BLaER1 treated with 17β-estradiol and CSF1 and Interleukin-3, amounts not matched to agents 10 nM and 100 nM (cell line): ENCODE measurements around the gene PRR9.
"Not testable (repeated sequence)": the region's sequence is repeated elsewhere in the genome, so short reads cannot be mapped to it uniquely, and the experiment has no call there.

ENCODE experiments used
- H3K27ac ChIP-seq, 11 experiments: shearing (Covaris generic); formaldehyde crosslinking; 2 replicates each; pipeline ENCODE4 v1.8.1; 2022
- H3K27me3 ChIP-seq, 11 experiments: shearing (Covaris generic); formaldehyde crosslinking; 2 replicates each; pipeline ENCODE4 v1.8.1; 2022
- H3K36me3 ChIP-seq, 11 experiments: shearing (Covaris generic); formaldehyde crosslinking; 2 replicates each; pipeline ENCODE4 v1.8.1; 2022
- H3K4me1 ChIP-seq, 10 experiments: shearing (Covaris generic); formaldehyde crosslinking; 2 replicates each; pipeline ENCODE4 v1.8.1; 2022
- H3K4me2 ChIP-seq, 11 experiments: shearing (Covaris generic); formaldehyde crosslinking; 2 replicates each; pipeline ENCODE4 v1.8.1; 2022
- H3K4me3 ChIP-seq, 10 experiments: shearing (Covaris generic); formaldehyde crosslinking; 2 replicates each; pipeline ENCODE4 v1.8.1; 2022
- H3K9ac ChIP-seq, 11 experiments: shearing (Covaris generic); formaldehyde crosslinking; 2 replicates each; pipeline ENCODE4 v1.8.1; 2022
- H3K9me3 ChIP-seq, 11 experiments: shearing (Covaris generic); formaldehyde crosslinking; replicated peaks in 1 of 11; 2 replicates each; pipeline ENCODE4 v1.8.1; 2022
- H4K20me1 ChIP-seq, 11 experiments: shearing (Covaris generic); formaldehyde crosslinking; 2 replicates each; pipeline ENCODE4 v1.8.1; 2022
- Cebpa-rat ChIP-seq, 11 experiments: shearing (Covaris generic); IDR thresholded peaks; 2 replicates each; pipeline ENCODE4 v1.8.1; 2022

PRR9 gene, protein sequence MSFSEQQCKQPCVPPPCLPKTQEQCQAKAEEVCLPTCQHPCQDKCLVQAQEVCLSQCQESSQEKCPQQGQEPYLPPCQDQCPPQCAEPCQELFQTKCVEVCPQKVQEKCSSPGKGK

DNA sequence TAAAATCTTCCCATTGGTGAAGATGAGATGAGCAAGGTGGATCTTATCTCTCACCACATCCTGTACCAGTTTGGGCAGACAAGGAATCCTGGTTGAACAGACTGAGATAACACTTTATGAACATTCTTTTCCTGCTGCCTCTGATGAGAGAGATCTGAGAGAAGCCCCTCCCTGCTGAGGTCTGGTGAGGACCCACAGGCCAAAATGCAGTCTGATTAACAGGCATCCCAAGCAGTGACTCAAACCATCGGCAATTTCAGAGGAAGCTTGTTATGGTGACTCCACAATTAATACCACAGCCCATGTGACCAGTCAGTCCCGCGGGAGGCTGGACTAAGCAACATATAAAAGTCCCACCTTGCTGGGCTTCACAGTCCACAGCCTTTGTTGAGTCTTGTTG is at the start of gene PRR9:
TSS of gene PRR9 (plus strand) at position 373 of the 400 bp plus-strand sequence. CDS start 561 bp downstream, outside the sequence.
- H4K20me1 ChIP-seq: no peaks in the 10 kb centered on the region
- H3K36me3 ChIP-seq: no peaks in the 10 kb centered on the region
- H3K4me2 ChIP-seq: peak within 1 kb of the TSS in 3 of 11 experiments; percentile 5 to 32 (median 17); a peak in 2 of 22 replicates
- no peak for TF ChIP-seq Cebpa-rat (IDR thresholded peaks at IDR 0.05)
- H3K27me3 ChIP-seq: no peaks in the 10 kb centered on the region
- peaks cover 0 to 23% (median 15%) of the 10 kb centered on the region in 10 experiments; a peak in 12 of 20 replicates for H3K4me1 ChIP-seq
- no peaks in the 10 kb centered on the region for H3K9me3 ChIP-seq
- no peak within 1 kb of the TSS for H3K27ac ChIP-seq
- H3K4me3 ChIP-seq: no peak within 1 kb of the TSS
- no peak within 1 kb of the TSS for H3K9ac ChIP-seq

DNA sequence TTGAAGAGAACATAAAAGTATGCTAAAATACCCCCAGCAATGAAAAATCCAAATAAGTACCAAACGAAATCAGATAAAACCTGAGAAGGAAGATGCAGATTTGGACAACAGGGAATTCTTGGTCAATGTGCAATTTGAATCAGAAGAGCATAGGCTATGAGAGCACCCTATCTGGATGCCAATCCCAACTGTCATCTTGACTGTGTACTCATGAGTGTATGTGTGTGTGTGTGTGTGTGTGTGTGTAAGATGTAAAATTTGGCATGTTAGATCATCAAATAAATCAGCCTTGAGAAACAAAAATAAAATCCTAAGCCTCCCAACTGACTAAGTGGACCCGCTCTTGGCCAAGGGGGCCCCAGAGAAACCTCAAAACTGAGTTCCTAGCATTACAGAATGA is 48.7 kb upstream of the PRR9 start:
- Histone ChIP-seq H3K9ac (no peak overlapping the region), H3K4me3 (no peak overlapping the region), H3K27me3 (no peaks in the 10 kb centered on the region), H3K27ac (no peak overlapping the region), H3K9me3 (0 out of 22 replicates have a peak, but pooled peaks cover 0 to 3% (median 0%) of the 10 kb centered on the region in 11 experiments), H3K36me3 (no peaks in the 10 kb centered on the region), H3K4me2 (no peak overlapping the region), H3K4me1 (no peaks in the 10 kb centered on the region), H4K20me1 (no peaks in the 10 kb centered on the region)
- TF ChIP-seq Cebpa-rat (IDR thresholded peaks at IDR 0.05): no peak

- Histone ChIP-seq H3K27me3 (no peaks in the 10 kb centered on the region), H4K20me1 (no peaks in the 10 kb centered on the region)
Observed at GRCh38 chr1:153174624-153175023, 42.8 kb upstream of the PRR9 start.

DNA sequence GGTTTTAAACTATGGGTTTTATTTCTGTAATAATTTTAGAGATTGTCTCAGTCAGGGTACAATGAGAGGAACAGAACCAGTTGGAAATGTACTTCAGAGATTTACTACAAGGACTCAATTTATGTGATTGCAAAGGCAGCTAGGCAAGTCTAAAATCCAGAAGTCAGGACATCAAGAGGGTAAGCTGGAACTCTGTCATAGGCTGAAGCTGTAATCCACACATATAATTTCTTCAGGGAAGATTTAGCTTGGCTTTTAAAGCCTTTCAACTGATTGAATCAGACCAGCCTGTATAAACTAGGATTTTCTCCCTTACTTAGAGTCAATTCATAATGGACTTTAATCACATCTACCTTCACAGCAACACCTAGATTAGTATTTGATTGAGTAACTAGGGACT is 38.5 kb upstream of the PRR9 start:
- H3K4me2 ChIP-seq: no peak overlapping the region
- no peak overlapping the region for H3K9ac ChIP-seq
- no peaks in the 10 kb centered on the region for H4K20me1 ChIP-seq
- no peaks in the 10 kb centered on the region for H3K4me1 ChIP-seq
- peaks cover 0 to 6% (median 2%) of the 10 kb centered on the region in 11 experiments; a peak in 6 of 22 replicates for H3K9me3 ChIP-seq
- H3K27ac ChIP-seq: no peak overlapping the region
- no peaks in the 10 kb centered on the region for H3K27me3 ChIP-seq
- no peak for TF ChIP-seq Cebpa-rat (IDR thresholded peaks at IDR 0.05)
- no peak overlapping the region for H3K4me3 ChIP-seq
- no peaks in the 10 kb centered on the region for H3K36me3 ChIP-seq

More at GRCh38 chr1:153174624-153175023, 42.8 kb upstream of the PRR9 start:
- H3K36me3 ChIP-seq: no peaks in the 10 kb centered on the region
- no peak overlapping the region for H3K27ac ChIP-seq
- no peak overlapping the region for H3K9ac ChIP-seq
- no peaks in the 10 kb centered on the region for H3K4me1 ChIP-seq
- H3K4me3 ChIP-seq: no peak overlapping the region
- H3K4me2 ChIP-seq: no peak overlapping the region
- H3K9me3 ChIP-seq: 0 out of 22 replicates have a peak, but pooled peaks cover 0 to 3% (median 0%) of the 10 kb centered on the region in 11 experiments
- TF ChIP-seq Cebpa-rat (IDR thresholded peaks at IDR 0.05): no peak

GRCh38 chr1:153180556-153180955 is 36.8 kb upstream of the PRR9 start:
- H3K27me3 ChIP-seq: no peaks in the 10 kb centered on the region
- no peak overlapping the region for H3K4me2 ChIP-seq
- no peak overlapping the region for H3K9ac ChIP-seq
- H3K4me1 ChIP-seq: no peaks in the 10 kb centered on the region
- peaks cover 1 to 12% (median 10%) of the 10 kb centered on the region in 11 experiments; a peak in 15 of 22 replicates for H3K9me3 ChIP-seq
- H3K27ac ChIP-seq: no peak overlapping the region
- no peaks in the 10 kb centered on the region for H4K20me1 ChIP-seq
- H3K4me3 ChIP-seq: no peak overlapping the region
- H3K36me3 ChIP-seq: no peaks in the 10 kb centered on the region
- TF ChIP-seq Cebpa-rat (IDR thresholded peaks at IDR 0.05): no peak

DNA sequence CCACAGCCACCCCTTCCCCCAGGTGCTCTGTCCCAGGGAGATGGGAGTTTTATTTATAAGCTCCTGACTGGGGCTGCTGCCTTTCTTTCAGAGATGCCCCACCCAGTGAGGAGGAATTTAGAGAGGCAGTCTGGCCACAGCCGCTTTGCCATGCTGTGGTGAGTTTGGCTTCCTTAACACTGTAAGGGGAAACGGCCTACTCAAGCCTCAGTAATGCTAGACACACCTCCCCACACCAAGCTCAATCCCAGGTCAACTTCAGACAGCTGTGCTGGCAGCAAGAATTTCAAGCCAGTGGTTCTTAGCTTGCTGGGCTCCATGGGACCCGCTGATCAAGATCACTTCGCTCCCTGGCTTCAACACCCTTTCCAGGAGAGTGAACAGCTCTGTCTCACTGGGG is 29.1 kb upstream of the PRR9 start:
- H3K36me3 ChIP-seq, H3K27ac ChIP-seq, H3K27me3 ChIP-seq, H4K20me1 ChIP-seq, H3K9ac ChIP-seq, H3K4me3 ChIP-seq: not testable (repeated sequence)
- H3K4me1 ChIP-seq: peaks cover 0 to 17% (median 10%) of the 10 kb centered on the region in 10 experiments; a peak in 14 of 20 replicates
- H3K4me2 ChIP-seq: peak overlapping the region in 8 of 11 experiments; percentile 11 to 52 (median 36); a peak in 14 of 22 replicates
- H3K9me3 ChIP-seq: peaks cover 11 to 30% (median 26%) of the 10 kb centered on the region in 11 experiments; a peak in 19 of 22 replicates

- Histone ChIP-seq H3K9ac (no peak overlapping the region), H3K27me3 (no peaks in the 10 kb centered on the region; a peak in 1 of 22 replicates), H3K9me3 (peaks cover 7 to 22% (median 16%) of the 10 kb centered on the region in 11 experiments; a peak in 19 of 22 replicates), H3K36me3 (no peaks in the 10 kb centered on the region), H3K4me2 (0 out of 22 replicates have a peak overlapping the region, but pooled peaks of 1 of the 11 experiments have one; percentile 5), H3K4me3 (no peak overlapping the region), H4K20me1 (no peaks in the 10 kb centered on the region), H3K27ac (no peak overlapping the region), H3K4me1 (peaks cover 0 to 17% (median 10%) of the 10 kb centered on the region in 10 experiments; a peak in 14 of 20 replicates)
- TF ChIP-seq Cebpa-rat (IDR thresholded peaks at IDR 0.05): no peak
Observed at GRCh38 chr1:153190373-153190772, 27.0 kb upstream of the PRR9 start.

GRCh38 chr1:153192697-153193096 is 24.7 kb upstream of the PRR9 start:
- Histone ChIP-seq H4K20me1 (no peaks in the 10 kb centered on the region), H3K9me3 (peaks cover 0 to 9% (median 2%) of the 10 kb centered on the region in 11 experiments; a peak in 6 of 22 replicates), H3K4me2 (no peak overlapping the region), H3K4me1 (peaks cover 0 to 17% (median 10%) of the 10 kb centered on the region in 10 experiments; a peak in 14 of 20 replicates), H3K4me3 (no peak overlapping the region), H3K27me3 (no peaks in the 10 kb centered on the region; a peak in 1 of 22 replicates), H3K9ac (no peak overlapping the region), H3K36me3 (no peaks in the 10 kb centered on the region), H3K27ac (no peak overlapping the region)
- no peak for TF ChIP-seq Cebpa-rat (IDR thresholded peaks at IDR 0.05)

- Histone ChIP-seq H3K9me3 (no peaks in the 10 kb centered on the region), H3K36me3 (no peaks in the 10 kb centered on the region), H3K27ac (no peak overlapping the region), H3K4me3 (no peak overlapping the region), H3K4me1 (peaks cover 0 to 7% (median 0%) of the 10 kb centered on the region in 10 experiments; a peak in 1 of 20 replicates), H4K20me1 (no peaks in the 10 kb centered on the region), H3K4me2 (no peak overlapping the region), H3K27me3 (no peaks in the 10 kb centered on the region; a peak in 1 of 22 replicates), H3K9ac (no peak overlapping the region)
- no peak for TF ChIP-seq Cebpa-rat (IDR thresholded peaks at IDR 0.05)
Observed at GRCh38 chr1:153194331-153195050, 22.9 kb upstream of the PRR9 start.
